Measurements from ENCODE around the gene IPO4.

The IPO4 gene

GRCh38 chr14:24172871-24173281 lies 15.7 kb downstream of the IPO4 start:
- DNase-seq: no peak

- no peak for DNase-seq
Measured at GRCh38 chr14:24172261-24172860, 16.3 kb downstream of the IPO4 start.

DNA sequence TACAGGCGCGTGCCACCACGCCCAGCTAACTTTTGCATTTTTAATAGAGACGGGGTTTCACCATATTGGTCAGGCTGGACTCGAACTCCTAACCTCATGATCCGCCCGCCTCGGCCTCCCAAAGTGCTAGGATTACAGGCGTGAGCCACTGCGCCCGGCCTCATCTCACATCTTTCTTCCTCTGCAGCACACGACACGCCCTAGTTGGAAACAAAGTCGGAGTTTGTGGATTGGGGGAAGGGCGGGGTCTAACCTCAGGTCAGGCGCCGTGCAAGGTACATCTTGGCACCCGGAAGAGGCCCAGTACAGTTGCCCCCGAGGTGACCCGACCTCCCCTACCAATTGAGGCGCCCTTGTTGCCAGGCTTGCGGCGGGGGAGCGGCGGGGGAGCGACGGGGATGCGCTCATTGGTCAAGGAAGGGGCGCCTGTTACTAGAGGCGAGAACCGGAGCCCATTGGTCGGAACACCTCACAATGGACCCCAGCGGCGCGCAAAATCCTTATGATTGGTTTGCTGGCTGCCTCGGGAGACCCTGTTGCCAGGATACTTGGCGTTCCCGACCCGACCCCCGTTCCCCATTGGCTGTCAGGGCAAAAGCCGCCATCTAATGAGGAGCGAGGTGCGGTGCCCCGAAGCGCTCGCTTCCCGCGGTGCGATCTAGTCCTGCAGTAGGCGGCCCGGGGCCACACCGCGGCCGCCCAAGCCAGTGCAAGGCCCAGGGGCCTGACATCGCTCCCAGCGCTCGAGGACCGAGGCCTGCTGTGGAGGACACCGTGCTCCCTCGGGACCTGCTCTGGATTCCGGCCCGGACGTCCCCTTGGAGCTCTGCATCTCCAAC lies 17.0 kb downstream of the IPO4 start, which contains the start of gene REC8:
Gene REC8 (plus strand): TSS at position 659 of the 839 bp plus-strand sequence. CDS start 473 bp downstream, outside the sequence.
- peak; percentile 54 for DNase-seq

GRCh38 chr14:24167469-24168114 lies 21.0 kb downstream of the IPO4 start:
- no peak for DNase-seq

- no peak for DNase-seq
Measured at GRCh38 chr14:24165785-24166184, 22.8 kb downstream of the IPO4 start.

DNA sequence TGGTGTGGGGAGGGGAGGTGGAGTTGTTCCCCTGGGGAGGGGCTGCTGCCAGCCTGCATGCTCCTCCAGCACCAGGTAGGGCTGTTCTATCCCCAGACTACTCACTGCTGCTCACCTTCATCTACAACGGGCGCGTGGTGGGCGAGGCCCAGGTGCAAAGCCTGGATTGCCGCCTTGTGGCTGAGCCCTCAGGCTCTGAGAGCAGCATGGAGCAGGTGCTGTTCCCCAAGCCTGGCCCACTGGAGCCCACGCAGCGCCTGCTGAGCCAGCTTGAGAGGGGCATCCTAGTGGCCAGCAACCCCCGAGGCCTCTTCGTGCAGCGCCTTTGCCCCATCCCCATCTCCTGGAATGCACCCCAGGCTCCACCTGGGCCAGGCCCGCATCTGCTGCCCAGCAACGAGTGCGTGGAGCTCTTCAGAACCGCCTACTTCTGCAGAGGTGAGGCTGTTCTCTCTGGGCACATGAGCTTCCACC lies 24.1 kb downstream of the IPO4 start:
- no peak for DNase-seq

DNA sequence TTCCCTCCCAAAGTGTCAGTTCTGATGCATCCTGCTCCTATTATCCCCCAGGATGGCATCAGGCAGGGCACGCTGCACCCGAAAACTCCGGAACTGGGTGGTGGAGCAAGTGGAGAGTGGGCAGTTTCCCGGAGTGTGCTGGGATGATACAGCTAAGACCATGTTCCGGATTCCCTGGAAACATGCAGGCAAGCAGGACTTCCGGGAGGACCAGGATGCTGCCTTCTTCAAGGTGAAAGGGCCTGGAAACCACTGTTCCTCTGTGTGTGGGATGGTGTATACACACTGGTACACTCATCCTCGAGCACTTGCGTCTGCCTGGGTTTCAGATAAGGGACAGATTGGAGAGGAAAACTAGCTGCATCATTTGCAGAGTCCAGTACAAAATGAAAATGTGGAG lies 26.5 kb downstream of the IPO4 start:
- DNase-seq: no peak

DNA sequence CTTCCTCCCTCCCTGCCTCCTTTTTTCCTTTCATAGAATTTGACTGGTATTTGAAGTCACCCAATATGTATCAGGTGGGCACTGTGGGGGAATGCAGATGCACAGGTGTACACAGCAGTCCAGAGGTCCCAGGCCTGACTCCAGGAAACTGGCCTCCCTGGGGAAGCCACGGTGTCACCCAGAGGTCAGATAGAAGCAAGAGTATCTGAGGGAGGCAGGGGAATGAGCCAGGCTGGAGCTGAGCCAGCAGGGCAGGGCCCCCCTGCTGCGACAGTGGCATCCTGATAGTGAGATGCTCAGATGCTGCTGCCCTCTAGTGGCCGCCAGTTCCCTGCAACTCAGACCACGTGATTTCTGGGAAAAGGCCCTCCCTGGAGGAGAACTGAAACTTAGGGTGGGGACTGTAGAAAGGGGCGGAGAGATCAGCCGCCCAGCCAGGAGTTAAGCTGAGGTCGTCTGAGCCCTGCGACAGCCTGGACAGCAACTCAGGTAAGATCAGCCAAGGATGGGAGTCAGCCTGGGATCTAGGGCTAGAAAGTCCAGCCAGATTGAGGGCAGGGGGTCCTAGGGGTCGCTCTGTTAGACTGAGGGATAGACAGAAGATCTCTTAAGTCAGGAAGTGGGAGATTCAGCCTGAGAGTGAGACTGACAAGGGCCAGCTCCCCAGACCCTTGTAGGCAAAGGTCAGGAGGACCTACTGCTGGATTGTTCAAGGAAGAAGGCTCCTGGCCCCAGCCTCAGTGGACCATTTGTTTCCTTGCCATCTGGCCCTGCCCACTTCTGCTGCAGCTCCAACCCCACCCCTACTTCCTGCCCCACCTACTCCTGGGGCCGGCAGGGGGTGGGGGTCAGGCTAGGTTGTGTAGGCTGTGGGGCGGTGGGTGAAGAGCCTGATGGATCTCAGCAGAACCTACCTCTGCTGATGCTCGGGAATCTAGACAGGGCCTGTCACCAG lies 27.5 kb downstream of the IPO4 start, which contains the start of gene IRF9:
Gene IRF9 (plus strand): TSS at position 416 of the 955 bp plus-strand sequence. CDS start 880 bp downstream, outside the sequence.
- peak; percentile 96 for DNase-seq

GRCh38 chr14:24160499-24160849 lies 28.1 kb downstream of the IPO4 start:
- DNase-seq: no peak

DNA sequence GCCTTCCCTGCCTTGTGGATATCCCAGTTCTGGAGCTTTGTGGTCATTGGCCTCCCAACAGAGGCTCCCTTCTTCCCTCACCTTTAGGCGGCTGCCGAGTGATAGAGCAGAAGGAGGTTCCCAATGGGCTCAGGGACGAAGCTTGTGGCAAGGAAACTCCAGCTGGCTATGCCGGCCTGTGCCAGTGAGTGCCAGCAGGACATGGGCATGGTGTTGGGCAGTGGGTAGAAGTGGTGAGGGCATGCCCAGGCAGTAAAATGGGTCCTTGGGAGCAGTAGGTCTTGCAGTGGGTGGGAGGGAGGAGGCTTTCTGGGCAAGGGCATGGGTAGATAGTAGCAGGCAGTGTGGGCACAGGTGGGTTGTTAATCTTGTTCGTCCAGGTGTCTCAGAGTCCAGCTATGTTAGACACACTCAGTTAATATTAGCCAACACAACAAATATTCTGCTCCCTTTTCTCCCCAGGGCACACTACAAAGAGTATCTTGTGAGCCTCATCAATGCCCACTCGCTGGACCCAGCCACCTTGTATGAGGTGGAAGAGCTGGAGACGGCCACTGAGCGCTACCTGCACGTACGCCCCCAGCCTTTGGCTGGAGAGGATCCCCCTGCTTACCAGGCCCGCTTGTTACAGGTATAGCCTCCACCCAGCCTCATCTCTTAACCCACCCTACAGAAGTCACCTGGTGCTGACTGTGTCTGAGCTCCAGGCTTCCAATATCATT lies 28.7 kb downstream of the IPO4 start:
- no peak for DNase-seq

DNA sequence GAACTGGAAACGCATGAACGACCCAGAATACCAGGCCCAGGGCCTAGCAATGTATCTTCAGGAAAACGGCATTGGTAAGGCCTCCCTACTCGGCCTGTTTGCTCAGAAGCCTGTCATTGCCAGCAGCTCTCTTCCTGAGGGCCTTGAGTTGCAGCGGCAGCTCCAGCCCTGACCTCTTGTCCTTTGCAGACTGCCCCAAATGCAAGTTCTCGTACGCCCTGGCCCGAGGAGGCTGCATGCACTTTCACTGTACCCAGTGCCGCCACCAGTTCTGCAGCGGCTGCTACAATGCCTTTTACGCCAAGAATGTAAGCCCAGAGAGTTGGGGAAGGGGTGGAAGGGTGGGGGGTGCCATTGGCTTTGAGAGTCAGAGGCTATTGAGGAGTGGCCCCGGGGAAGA lies 31.3 kb downstream of the IPO4 start:
- no peak for DNase-seq

GRCh38 chr14:24156840-24157239 lies 31.8 kb downstream of the IPO4 start:
- no peak for DNase-seq

GRCh38 chr14:24155100-24155499 lies 33.5 kb downstream of the IPO4 start:
- no peak for DNase-seq

- no peak for DNase-seq
Measured at GRCh38 chr14:24151404-24152080, 37.1 kb downstream of the IPO4 start.

- DNase-seq: no peak
Measured at GRCh38 chr14:24150993-24151392, 37.6 kb downstream of the IPO4 start.

DNA sequence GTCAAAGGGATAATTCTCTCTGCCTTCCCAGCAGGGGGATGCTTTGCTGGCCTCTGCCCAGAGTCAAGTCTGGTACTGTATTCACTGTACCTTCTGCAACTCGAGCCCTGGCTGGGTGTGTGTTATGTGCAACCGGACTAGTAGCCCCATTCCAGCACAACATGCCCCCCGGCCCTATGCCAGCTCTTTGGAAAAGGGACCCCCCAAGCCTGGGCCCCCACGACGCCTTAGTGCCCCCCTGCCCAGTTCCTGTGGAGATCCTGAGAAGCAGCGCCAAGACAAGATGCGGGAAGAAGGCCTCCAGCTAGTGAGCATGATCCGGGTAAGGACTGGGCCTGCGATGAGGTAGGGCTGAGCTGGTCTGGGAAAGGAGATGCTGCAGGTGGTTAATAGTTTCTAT lies 38.0 kb downstream of the IPO4 start:
- DNase-seq: no peak

DNA sequence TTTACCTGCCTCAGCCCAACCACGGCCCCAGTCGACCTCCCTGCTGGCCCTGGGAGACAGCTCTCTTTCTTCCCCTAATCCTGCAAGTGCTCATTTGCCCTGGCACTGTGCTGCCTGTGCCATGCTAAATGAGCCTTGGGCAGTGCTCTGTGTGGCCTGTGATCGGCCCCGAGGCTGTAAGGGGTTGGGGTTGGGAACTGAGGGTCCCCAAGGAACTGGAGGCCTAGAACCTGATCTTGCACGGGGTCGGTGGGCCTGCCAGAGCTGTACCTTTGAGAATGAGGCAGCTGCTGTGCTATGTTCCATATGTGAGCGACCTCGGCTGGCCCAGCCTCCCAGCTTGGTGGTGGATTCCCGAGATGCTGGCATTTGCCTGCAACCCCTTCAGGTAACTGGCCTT lies 38.6 kb downstream of the IPO4 start:
- DNase-seq: no peak

GRCh38 chr14:24149302-24149969 lies 39.2 kb downstream of the IPO4 start:
- DNase-seq: no peak

- no peak for DNase-seq
Measured at GRCh38 chr14:24147761-24148428, 40.7 kb downstream of the IPO4 start.
